Neuronal stem cell (in vitro differentiated cells): ENCODE data around the gene BABAM2.

Experiments
- DNase-seq: peaks from one replicate; pipeline ENCODE4 v3.0.0-alpha.2; 2013; ENCODE audit warnings: low spot score
- H2AFZ ChIP-seq: one replicate; pipeline ENCODE4 v1.6.1; 2013; ENCODE audit warnings: mild to moderate bottlenecking, low read length, inconsistent platforms
- H2AK5ac ChIP-seq: 2 replicates; pipeline ENCODE4 v1.6.1; 2013; ENCODE audit warnings: low read depth, mild to moderate bottlenecking, inconsistent platforms, low read length, moderate library complexity, mixed read lengths
- H2BK120ac ChIP-seq: 2 replicates; pipeline ENCODE4 v1.6.1; 2013; ENCODE audit warnings: low read depth, mild to moderate bottlenecking, inconsistent platforms, low read length, moderate library complexity, mixed read lengths
- H2BK12ac ChIP-seq: one replicate; pipeline ENCODE4 v1.6.1; 2013; ENCODE audit warnings: low read length, inconsistent platforms
- H2BK15ac ChIP-seq: 2 replicates; pipeline ENCODE4 v1.6.1; 2013; ENCODE audit warnings: mild to moderate bottlenecking, low read length, inconsistent platforms, mixed read lengths
- H2BK5ac ChIP-seq: one replicate; pipeline ENCODE4 v1.6.1; 2013; ENCODE audit warnings: inconsistent platforms, mild to moderate bottlenecking, low read length, moderate library complexity
- H3K14ac ChIP-seq: one replicate; pipeline ENCODE4 v1.6.1; 2013; ENCODE audit warnings: low read length, inconsistent platforms
- H3K18ac ChIP-seq: 2 replicates; pipeline ENCODE4 v1.6.1; 2013; ENCODE audit warnings: low read length, inconsistent platforms
- H3K23ac ChIP-seq: 2 replicates; pipeline ENCODE4 v1.6.1; 2013; ENCODE audit warnings: low read depth, mild to moderate bottlenecking, mixed read lengths, low read length, inconsistent platforms; ENCODE audit not compliant: poor library complexity
- H3K27ac ChIP-seq: replicated peaks from 3 replicates; pipeline ENCODE4 v1.5.1; 2013; ENCODE audit warnings: low read length, inconsistent platforms
- H3K27me3 ChIP-seq, 3 experiments: 2 replicates each; pipeline ENCODE4 v1.6.1; 2013; ENCODE audit warnings: low read length in 3 of 3, mild to moderate bottlenecking in 2 of 3, inconsistent platforms in 1 of 3, low read depth in 1 of 3, mixed read lengths in 1 of 3, moderate library complexity in 1 of 3; ENCODE audit not compliant: control insufficient read depth in 3 of 3, insufficient read depth in 3 of 3
- H3K36me3 ChIP-seq, 2 donors: replicated peaks in 1 of 2; 2 replicates each; pipeline ENCODE4 v1.6.1; 2013; ENCODE audit warnings: low read length in 2 of 2; ENCODE audit not compliant: control insufficient read depth in 2 of 2, insufficient read depth in 2 of 2
- H3K4ac ChIP-seq: 2 replicates; pipeline ENCODE4 v1.6.1; 2013; ENCODE audit warnings: inconsistent platforms, mild to moderate bottlenecking, low read length, moderate library complexity
- H3K4me1 ChIP-seq, 2 donors: 1 replicate in 1 of 2; 2 replicates in 1 of 2; pipeline ENCODE4 v1.6.1; 2013; ENCODE audit warnings: low read length in 2 of 2, low read depth in 1 of 2; ENCODE audit not compliant: control insufficient read depth in 2 of 2, insufficient read depth in 1 of 2
- H3K4me2 ChIP-seq: one replicate; pipeline ENCODE4 v1.6.1; 2013; ENCODE audit warnings: mild to moderate bottlenecking, low read length, inconsistent platforms; ENCODE audit not compliant: insufficient read depth, poor library complexity, severe bottlenecking
- H3K4me3 ChIP-seq, 2 donors: 2 replicates each; pipeline ENCODE4 v1.5.1; 2013; ENCODE audit warnings: low read length in 2 of 2, mild to moderate bottlenecking in 2 of 2, inconsistent platforms in 1 of 2, moderate library complexity in 1 of 2
- H3K79me1 ChIP-seq: one replicate; pipeline ENCODE4 v1.6.1; 2013; ENCODE audit warnings: low read depth, mild to moderate bottlenecking, inconsistent platforms, low read length, moderate library complexity
- H3K9ac ChIP-seq: one replicate; pipeline ENCODE4 v1.6.1; 2013; ENCODE audit warnings: mild to moderate bottlenecking, low read depth, low read length, inconsistent platforms; ENCODE audit not compliant: poor library complexity
- H3K9me3 ChIP-seq, 2 donors: replicated peaks in 1 of 2; 2 replicates each; pipeline versions ENCODE3 to v1.6.1; 2013; ENCODE audit warnings: low read length in 2 of 2, mild to moderate bottlenecking in 2 of 2, inconsistent platforms in 1 of 2, low read depth in 1 of 2, mixed read lengths in 1 of 2, moderate library complexity in 1 of 2; ENCODE audit not compliant: control insufficient read depth in 2 of 2, insufficient read depth in 1 of 2
- H4K8ac ChIP-seq: one replicate; pipeline ENCODE4 v1.6.1; 2013; ENCODE audit warnings: low read depth, mild to moderate bottlenecking, inconsistent platforms, low read length, moderate library complexity
- H4K91ac ChIP-seq: one replicate; pipeline ENCODE4 v1.6.1; 2013; ENCODE audit warnings: low read length, low read depth, mild to moderate bottlenecking, inconsistent platforms; ENCODE audit not compliant: poor library complexity
- WGBS, 2 donors: extraction: QIAGEN DNeasy Blood & Tissue Kit; methylation state at CpG; one replicate each; pipeline ENCODE4 v1.1.7; 2013; ENCODE audit warnings: missing lambda C conversion rate in 2 of 2, mixed read lengths in 1 of 2; ENCODE audit not compliant: insufficient read length in 2 of 2, insufficient replicate concordance in 1 of 2; ENCODE audit errors: extremely low coverage in 2 of 2; 5-methylcytosine and 5-hydroxymethylcytosine counted together

BABAM2 gene

GRCh38 chr2:28178946-28179345, 288.4 kb downstream of the BABAM2 start:
- H3K9ac ChIP-seq = no peak overlapping the region
- peaks cover 0 to 2% of the 10 kb centered on the region in 2 donors for H3K36me3 ChIP-seq
- no peak overlapping the region for H3K4ac ChIP-seq
- no CpG with 5 or more reads among the region's 1 CpG for WGBS, 2 donors
- no peak overlapping the region for H3K18ac ChIP-seq
- no peak overlapping the region for H3K14ac ChIP-seq
- H3K9me3 ChIP-seq = peaks cover 0 to 25% of the 10 kb centered on the region in 2 donors
- DNase-seq = no peak
- no peak overlapping the region for H2BK5ac ChIP-seq
- H2AFZ ChIP-seq = no peak overlapping the region
- H2AK5ac ChIP-seq = no peak overlapping the region
- no peak overlapping the region for H3K23ac ChIP-seq
- H3K27ac ChIP-seq = no peak overlapping the region
- no peak overlapping the region for H2BK120ac ChIP-seq
- H4K8ac ChIP-seq = no peak overlapping the region
- H3K27me3 ChIP-seq = no peaks in the 10 kb centered on the region
- no peak overlapping the region for H2BK12ac ChIP-seq
- H3K4me2 ChIP-seq = no peak overlapping the region
- H2BK15ac ChIP-seq = no peak overlapping the region
- no peaks in the 10 kb centered on the region for H3K79me1 ChIP-seq
- H3K4me1 ChIP-seq = peaks cover 0 to 3% of the 10 kb centered on the region in 2 donors
- H3K4me3 ChIP-seq = no peak overlapping the region
- no peak overlapping the region for H4K91ac ChIP-seq

GRCh38 chr2:28181801-28182200, 291.3 kb downstream of the BABAM2 start:
- Histone ChIP-seq H2AK5ac (no peak overlapping the region), H3K4me2 (no peak overlapping the region), H3K9ac (no peak overlapping the region), H4K8ac (no peak overlapping the region), H4K91ac (no peak overlapping the region), H3K27me3 (no peaks in the 10 kb centered on the region), H3K4me3 (no peak overlapping the region), H3K18ac (peak overlapping the region; percentile 72), H3K79me1 (no peaks in the 10 kb centered on the region), H2BK12ac (no peak overlapping the region), H3K4me1 (no peaks in the 10 kb centered on the region), H2AFZ (no peak overlapping the region), H3K23ac (no peak overlapping the region), H3K9me3 (peaks cover 0 to 18% of the 10 kb centered on the region in 2 donors), H3K27ac (no peak overlapping the region), H2BK15ac (no peak overlapping the region), H3K14ac (peak overlapping the region; percentile 75), H2BK5ac (no peak overlapping the region), H3K4ac (no peak overlapping the region), H2BK120ac (no peak overlapping the region), H3K36me3 (no peaks in the 10 kb centered on the region)
- DNase-seq = no peak
- WGBS, 2 donors = no CpG with 5 or more reads among the region's 3 CpGs

GRCh38 chr2:28182348-28182747, 291.8 kb downstream of the BABAM2 start:
- no peak overlapping the region for H3K4ac ChIP-seq
- H3K4me3 ChIP-seq = no peak overlapping the region
- no peak overlapping the region for H4K8ac ChIP-seq
- H2AFZ ChIP-seq = no peak overlapping the region
- H3K14ac ChIP-seq = no peak overlapping the region
- H3K4me2 ChIP-seq = no peak overlapping the region
- no CpG with 5 or more reads among the region's 6 CpGs for WGBS, 2 donors
- H3K27me3 ChIP-seq = no peaks in the 10 kb centered on the region
- H3K27ac ChIP-seq = no peak overlapping the region
- H2BK120ac ChIP-seq = no peak overlapping the region
- no peaks in the 10 kb centered on the region for H3K4me1 ChIP-seq
- H3K36me3 ChIP-seq = no peaks in the 10 kb centered on the region
- no peak overlapping the region for H3K18ac ChIP-seq
- H3K9me3 ChIP-seq = peaks cover 0 to 12% of the 10 kb centered on the region in 2 donors
- no peak overlapping the region for H3K9ac ChIP-seq
- H3K79me1 ChIP-seq = no peaks in the 10 kb centered on the region
- no peak overlapping the region for H2BK15ac ChIP-seq
- H3K23ac ChIP-seq = no peak overlapping the region
- H2BK12ac ChIP-seq = no peak overlapping the region
- H2BK5ac ChIP-seq = no peak overlapping the region
- no peak for DNase-seq
- no peak overlapping the region for H4K91ac ChIP-seq
- no peak overlapping the region for H2AK5ac ChIP-seq

GRCh38 chr2:28185153-28185552, 294.6 kb downstream of the BABAM2 start:
- Histone ChIP-seq H3K9ac (no peak overlapping the region), H3K14ac (no peak overlapping the region), H2AFZ (no peak overlapping the region), H3K36me3 (no peaks in the 10 kb centered on the region), H2BK120ac (no peak overlapping the region), H3K18ac (no peak overlapping the region), H2AK5ac (no peak overlapping the region), H3K79me1 (no peaks in the 10 kb centered on the region), H2BK15ac (no peak overlapping the region), H2BK12ac (no peak overlapping the region), H3K27me3 (no peaks in the 10 kb centered on the region), H4K8ac (no peak overlapping the region), H3K9me3 (peaks cover 0 to 9% of the 10 kb centered on the region in 2 donors), H3K4me2 (no peak overlapping the region), H2BK5ac (no peak overlapping the region), H3K4me1 (no peaks in the 10 kb centered on the region), H4K91ac (no peak overlapping the region), H3K27ac (no peak overlapping the region), H3K23ac (no peak overlapping the region), H3K4ac (no peak overlapping the region), H3K4me3 (no peak overlapping the region)
- no peak for DNase-seq
- WGBS, 2 donors = no CpG with 5 or more reads among the region's 5 CpGs
